SK-N-SH (cell line): Measurements from ENCODE around the gene ORC5. TPM values are rescaled to one million over a fixed set of nuclear protein-coding genes. Genes with fewer than 3 reads are reported as not detected.
A peak's percentile ranks its signal among the peaks of the same experiment; 100 is the strongest.

Experiments used
- CTCF ChIA-PET: fragments of 300-600, 350-600 bp; formaldehyde crosslinking; extraction: SDS; loops from one replicate; lab custom pipeline; 2021; lab: Yijun Ruan, JAX
- POLR2A ChIA-PET: fragments of 350-600 bp; sonication (Branson Sonifier 250); formaldehyde crosslinking; extraction: SDS; loops from one replicate; lab custom pipeline; 2020; ENCODE audit warnings: antibody characterized with exemption, inconsistent platforms; lab: Yijun Ruan, JAX
- DNase-seq: peaks from one replicate; pipeline ENCODE4 v3.0.0; 2012
- H2AFZ ChIP-seq: fragments of 200-600 bp; sonication (generic); 2 replicates; pipeline ENCODE4 v1.8.1; 2016; ENCODE audit warnings: antibody characterized with exemption, mild to moderate bottlenecking, low read depth
- H3F3A ChIP-seq: fragments of 200-600 bp; sonication (generic); replicated peaks from 2 replicates; pipeline ENCODE3; 2016; ENCODE audit warnings: antibody characterized with exemption, mild to moderate bottlenecking; ENCODE audit not compliant: insufficient read depth
- H3K27ac ChIP-seq, 2 experiments: fragments of 200-500 bp in 1 of 2; fragments of 200-600 bp in 1 of 2; sonication (Bioruptor generic) in 1 of 2; sonication (generic), shearing (Covaris generic) in 1 of 2; 2 replicates each; pipeline versions ENCODE4 v1.5.1 to v1.6.1; 2014 to 2016; ENCODE audit warnings: low read depth in 2 of 2, inconsistent platforms in 1 of 2, low read length in 1 of 2, mild to moderate bottlenecking in 1 of 2, mixed read lengths in 1 of 2
- H3K27me3 ChIP-seq: fragments of 200-600 bp; sonication (generic), shearing (Covaris generic); 2 replicates; pipeline ENCODE4 v1.6.1; 2016; ENCODE audit warnings: mixed run types; ENCODE audit not compliant: insufficient read depth
- H3K36me3 ChIP-seq, 2 experiments: fragments of 200-500 bp in 1 of 2; fragments of 200-600 bp in 1 of 2; sonication (Bioruptor generic) in 1 of 2; sonication (generic) in 1 of 2; replicated peaks in 1 of 2; 2 replicates each; pipeline versions ENCODE3 to v1.5.1; 2014 to 2016; ENCODE audit warnings: low read length in 1 of 2, mild to moderate bottlenecking in 1 of 2; ENCODE audit not compliant: insufficient read depth in 2 of 2, control insufficient read depth in 1 of 2
- H3K4me1 ChIP-seq, 2 experiments: fragments of 200-500 bp in 1 of 2; fragments of 200-600 bp in 1 of 2; sonication (Bioruptor generic) in 1 of 2; sonication (generic), shearing (Covaris generic) in 1 of 2; 2 replicates each; pipeline versions ENCODE4 v1.5.1 to v1.6.1; 2014 to 2016; ENCODE audit warnings: low read depth in 1 of 2, low read length in 1 of 2, mixed run types in 1 of 2; ENCODE audit not compliant: insufficient read depth in 2 of 2, control insufficient read depth in 1 of 2
- H3K4me2 ChIP-seq: fragments of 200-600 bp; sonication (generic), shearing (Covaris generic); 2 replicates; pipeline ENCODE4 v1.6.1; 2017; ENCODE audit warnings: mixed run types
- H3K4me3 ChIP-seq, 2 experiments: fragments of 200-500 bp in 1 of 2; fragments of 200-600 bp in 1 of 2; sonication (Bioruptor generic) in 1 of 2; sonication (generic), shearing (Covaris generic) in 1 of 2; 2 replicates each; pipeline versions ENCODE4 v1.5.1 to v1.8.1; 2014 to 2016; ENCODE audit warnings: low read depth in 2 of 2, inconsistent platforms in 1 of 2, low read length in 1 of 2, mild to moderate bottlenecking in 1 of 2, mixed read lengths in 1 of 2, moderate library complexity in 1 of 2
- H3K79me2 ChIP-seq: fragments of 200-600 bp; sonication (generic); 2 replicates; pipeline ENCODE4 v1.8.1; 2017; ENCODE audit warnings: mild to moderate bottlenecking; ENCODE audit not compliant: insufficient read depth
- H3K9ac ChIP-seq: fragments of 200-600 bp; sonication (generic); 2 replicates; pipeline ENCODE4 v1.6.1; 2017; ENCODE audit warnings: mixed run types
- H3K9me2 ChIP-seq: fragments of 200-600 bp; sonication (generic); 2 replicates; pipeline ENCODE4 v1.6.1; 2017; ENCODE audit warnings: mixed run types
- H3K9me3 ChIP-seq: fragments of 200-600 bp; sonication (generic); 2 replicates; pipeline ENCODE4 v1.6.1; 2017; ENCODE audit warnings: mixed run types, mild to moderate bottlenecking, moderate library complexity
- H4K20me1 ChIP-seq: fragments of 200-600 bp; sonication (generic); 2 replicates; pipeline ENCODE4 v1.6.1; 2017; ENCODE audit warnings: mild to moderate bottlenecking, mixed run types; ENCODE audit not compliant: insufficient read depth
- CHD2 ChIP-seq: fragments of 150-350 bp; IDR thresholded peaks from 2 replicates; pipeline ENCODE4 v1.6.1; 2018; ENCODE audit warnings: low read length; ENCODE audit not compliant: partially characterized antibody
- ELF1 ChIP-seq: IDR thresholded peaks from 2 replicates; pipeline ENCODE4 v1.4.0; 2012
- EZH2phosphoT487 ChIP-seq: fragments of 200-600 bp; sonication (generic); IDR thresholded peaks from 2 replicates; pipeline ENCODE4 v1.6.1; 2017; ENCODE audit warnings: low read depth, mixed run types, mild to moderate bottlenecking, antibody characterized with exemption, moderate library complexity, borderline replicate concordance
- FOXM1 ChIP-seq: IDR thresholded peaks from 2 replicates; pipeline ENCODE4 v1.4.0; 2012; ENCODE audit warnings: low read depth, mild to moderate bottlenecking
- GATA2 ChIP-seq: sonication (generic); formaldehyde crosslinking; IDR thresholded peaks from 2 replicates; pipeline ENCODE4 v1.5.0; 2020; ENCODE audit warnings: mild to moderate bottlenecking, missing genetic modification reagents
- MEF2A ChIP-seq: IDR thresholded peaks from 2 replicates; pipeline ENCODE4 v1.4.0; 2012; ENCODE audit warnings: low read depth, borderline replicate concordance
- NFIC ChIP-seq: IDR thresholded peaks from 2 replicates; pipeline ENCODE4 v1.4.0; 2012; ENCODE audit warnings: borderline replicate concordance
- NRF1 ChIP-seq: IDR thresholded peaks from 2 replicates; pipeline ENCODE4 v1.6.1; 2012; ENCODE audit warnings: low read depth, mild to moderate bottlenecking, low read length
- RAD21 ChIP-seq: IDR thresholded peaks from 2 replicates; pipeline ENCODE4 v1.6.1; 2012; ENCODE audit warnings: mild to moderate bottlenecking, low read length
- RCOR1 ChIP-seq: fragments of 150-350 bp; IDR thresholded peaks from 2 replicates; pipeline ENCODE4 v1.6.1; 2017; ENCODE audit warnings: antibody characterized with exemption, low read length
- SMC3 ChIP-seq: IDR thresholded peaks from 2 replicates; pipeline ENCODE4 v1.6.1; 2012; ENCODE audit warnings: low read depth, low read length, improper control_type of control experiment
- TCF12 ChIP-seq: IDR thresholded peaks from 2 replicates; pipeline ENCODE4 v1.4.0; 2012
- TEAD4 ChIP-seq: IDR thresholded peaks from 2 replicates; pipeline ENCODE4 v1.4.0; 2012; ENCODE audit warnings: mild to moderate bottlenecking, borderline replicate concordance; ENCODE audit not compliant: insufficient read depth
- WGBS: methylation state at CpG from one replicate; pipeline ENCODE4 v1.1.6; 2017; ENCODE audit warnings: low lambda C conversion rate; 5-methylcytosine and 5-hydroxymethylcytosine counted together
- polyA plus RNA-seq, 3 experiments: library from polyadenylated mRNA; depleted of rRNA; stranded (reverse); fragments of >200 nt; gene quantifications; 2 replicates each; pipeline ENCODE4 v1.2.3, GENCODE V29; 2012
- TF ChIP-seq, protein P1 (sequence below): IDR thresholded peaks from 2 replicates; pipeline ENCODE4 v1.4.0; 2012; ENCODE audit warnings: low read depth, borderline replicate concordance
- TF ChIP-seq, protein P2 (sequence below): IDR thresholded peaks from 2 replicates; pipeline ENCODE4 v1.4.0; 2012; ENCODE audit warnings: low read depth
- TF ChIP-seq, protein P3 (sequence below): IDR thresholded peaks from 2 replicates; pipeline ENCODE4 v1.4.0; 2012; ENCODE audit warnings: low read depth, borderline replicate concordance
- TF ChIP-seq, protein P4 (sequence below): IDR thresholded peaks from 2 replicates; pipeline ENCODE4; 2012
- TF ChIP-seq, protein P5 (sequence below): IDR thresholded peaks from 2 replicates; pipeline ENCODE4 v1.6.1; 2012; ENCODE audit warnings: mild to moderate bottlenecking, low read depth, low read length, moderate library complexity

Gene ORC5
- polyA plus RNA-seq, 1 of the 3 experiments (the other 2 are of a cell fraction) = 4.7 TPM

DNA sequence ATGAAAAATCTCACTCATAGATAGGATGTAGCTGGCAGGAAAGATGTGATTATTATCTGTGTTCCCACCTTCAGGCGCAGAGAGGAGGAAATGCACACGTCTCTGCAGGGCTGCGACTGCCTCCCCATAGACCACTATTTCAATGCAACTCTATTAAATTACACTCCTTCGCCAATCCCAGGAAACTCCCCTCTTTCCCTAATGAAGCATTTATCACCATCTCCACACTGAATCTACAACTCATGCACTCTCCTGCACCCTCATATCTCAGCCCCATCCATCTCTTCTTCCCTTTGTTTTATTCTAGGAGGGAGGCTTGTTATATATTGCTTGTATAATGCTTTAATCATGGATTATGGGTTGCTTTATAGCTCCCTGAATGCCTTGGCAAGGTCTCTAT is 116.6 kb downstream of the ORC5 start:
- POLR2A ChIA-PET = no interaction called here

DNA sequence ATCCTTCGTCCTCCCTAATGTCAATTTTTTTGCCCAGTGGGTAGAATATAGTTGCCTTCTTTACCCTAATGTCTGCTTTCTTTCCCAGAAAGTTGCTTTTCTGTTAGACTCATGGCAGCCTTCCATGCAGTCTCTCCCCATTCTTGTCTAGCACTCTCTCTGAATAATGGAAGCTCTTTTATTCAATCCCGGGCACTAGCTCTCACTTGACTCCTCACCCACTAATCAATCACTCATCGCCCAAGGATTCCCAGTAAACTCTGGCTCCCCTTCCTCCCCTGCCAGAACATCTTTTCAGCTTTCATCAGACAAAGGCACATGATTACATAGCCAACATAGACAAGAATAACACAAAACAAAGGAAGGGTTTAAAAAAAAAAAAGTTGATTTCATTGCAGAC is 118.2 kb downstream of the ORC5 start:
- Histone ChIP-seq H3F3A (no peaks in the 10 kb centered on the region), H3K36me3 (no peaks in the 10 kb centered on the region), H3K9me3 (no peaks in the 10 kb centered on the region), H3K4me2 (no peak overlapping the region), H3K4me1 (peaks cover 0 to 3% of the 10 kb centered on the region in 2 experiments; a peak in 1 of 4 replicates), H3K79me2 (no peaks in the 10 kb centered on the region), H2AFZ (no peak overlapping the region), H3K27me3 (0 out of 2 replicates have a peak, but pooled peaks cover 5% of the 10 kb centered on the region), H3K9ac (no peak overlapping the region), H4K20me1 (no peaks in the 10 kb centered on the region), H3K27ac (no peak overlapping the region), H3K9me2 (no peaks in the 10 kb centered on the region), H3K4me3 (no peak overlapping the region)
- no peak for DNase-seq
- TF ChIP-seq FOXM1 (no peak), ELF1 (no peak), EZH2phosphoT487 (no peak), NFIC (no peak), RCOR1 (no peak), NRF1 (no peak), RAD21 (no peak), MEF2A (no peak), SMC3 (no peak), TCF12 (no peak), CHD2 (no peak), TEAD4 (no peak)
- TF ChIP-seq, protein P1, sequence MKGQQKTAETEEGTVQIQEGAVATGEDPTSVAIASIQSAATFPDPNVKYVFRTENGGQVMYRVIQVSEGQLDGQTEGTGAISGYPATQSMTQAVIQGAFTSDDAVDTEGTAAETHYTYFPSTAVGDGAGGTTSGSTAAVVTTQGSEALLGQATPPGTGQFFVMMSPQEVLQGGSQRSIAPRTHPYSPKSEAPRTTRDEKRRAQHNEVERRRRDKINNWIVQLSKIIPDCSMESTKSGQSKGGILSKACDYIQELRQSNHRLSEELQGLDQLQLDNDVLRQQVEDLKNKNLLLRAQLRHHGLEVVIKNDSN = no peak
- TF ChIP-seq, protein P2, sequence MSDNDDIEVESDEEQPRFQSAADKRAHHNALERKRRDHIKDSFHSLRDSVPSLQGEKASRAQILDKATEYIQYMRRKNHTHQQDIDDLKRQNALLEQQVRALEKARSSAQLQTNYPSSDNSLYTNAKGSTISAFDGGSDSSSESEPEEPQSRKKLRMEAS = no peak
- TF ChIP-seq, protein P3, sequence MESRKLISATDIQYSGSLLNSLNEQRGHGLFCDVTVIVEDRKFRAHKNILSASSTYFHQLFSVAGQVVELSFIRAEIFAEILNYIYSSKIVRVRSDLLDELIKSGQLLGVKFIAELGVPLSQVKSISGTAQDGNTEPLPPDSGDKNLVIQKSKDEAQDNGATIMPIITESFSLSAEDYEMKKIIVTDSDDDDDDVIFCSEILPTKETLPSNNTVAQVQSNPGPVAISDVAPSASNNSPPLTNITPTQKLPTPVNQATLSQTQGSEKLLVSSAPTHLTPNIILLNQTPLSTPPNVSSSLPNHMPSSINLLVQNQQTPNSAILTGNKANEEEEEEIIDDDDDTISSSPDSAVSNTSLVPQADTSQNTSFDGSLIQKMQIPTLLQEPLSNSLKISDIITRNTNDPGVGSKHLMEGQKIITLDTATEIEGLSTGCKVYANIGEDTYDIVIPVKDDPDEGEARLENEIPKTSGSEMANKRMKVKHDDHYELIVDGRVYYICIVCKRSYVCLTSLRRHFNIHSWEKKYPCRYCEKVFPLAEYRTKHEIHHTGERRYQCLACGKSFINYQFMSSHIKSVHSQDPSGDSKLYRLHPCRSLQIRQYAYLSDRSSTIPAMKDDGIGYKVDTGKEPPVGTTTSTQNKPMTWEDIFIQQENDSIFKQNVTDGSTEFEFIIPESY = no peak
- TF ChIP-seq, protein P4, sequence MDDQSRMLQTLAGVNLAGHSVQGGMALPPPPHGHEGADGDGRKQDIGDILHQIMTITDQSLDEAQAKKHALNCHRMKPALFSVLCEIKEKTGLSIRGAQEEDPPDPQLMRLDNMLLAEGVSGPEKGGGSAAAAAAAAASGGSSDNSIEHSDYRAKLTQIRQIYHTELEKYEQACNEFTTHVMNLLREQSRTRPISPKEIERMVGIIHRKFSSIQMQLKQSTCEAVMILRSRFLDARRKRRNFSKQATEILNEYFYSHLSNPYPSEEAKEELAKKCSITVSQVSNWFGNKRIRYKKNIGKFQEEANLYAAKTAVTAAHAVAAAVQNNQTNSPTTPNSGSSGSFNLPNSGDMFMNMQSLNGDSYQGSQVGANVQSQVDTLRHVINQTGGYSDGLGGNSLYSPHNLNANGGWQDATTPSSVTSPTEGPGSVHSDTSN = no peak
- TF ChIP-seq, protein P5, sequence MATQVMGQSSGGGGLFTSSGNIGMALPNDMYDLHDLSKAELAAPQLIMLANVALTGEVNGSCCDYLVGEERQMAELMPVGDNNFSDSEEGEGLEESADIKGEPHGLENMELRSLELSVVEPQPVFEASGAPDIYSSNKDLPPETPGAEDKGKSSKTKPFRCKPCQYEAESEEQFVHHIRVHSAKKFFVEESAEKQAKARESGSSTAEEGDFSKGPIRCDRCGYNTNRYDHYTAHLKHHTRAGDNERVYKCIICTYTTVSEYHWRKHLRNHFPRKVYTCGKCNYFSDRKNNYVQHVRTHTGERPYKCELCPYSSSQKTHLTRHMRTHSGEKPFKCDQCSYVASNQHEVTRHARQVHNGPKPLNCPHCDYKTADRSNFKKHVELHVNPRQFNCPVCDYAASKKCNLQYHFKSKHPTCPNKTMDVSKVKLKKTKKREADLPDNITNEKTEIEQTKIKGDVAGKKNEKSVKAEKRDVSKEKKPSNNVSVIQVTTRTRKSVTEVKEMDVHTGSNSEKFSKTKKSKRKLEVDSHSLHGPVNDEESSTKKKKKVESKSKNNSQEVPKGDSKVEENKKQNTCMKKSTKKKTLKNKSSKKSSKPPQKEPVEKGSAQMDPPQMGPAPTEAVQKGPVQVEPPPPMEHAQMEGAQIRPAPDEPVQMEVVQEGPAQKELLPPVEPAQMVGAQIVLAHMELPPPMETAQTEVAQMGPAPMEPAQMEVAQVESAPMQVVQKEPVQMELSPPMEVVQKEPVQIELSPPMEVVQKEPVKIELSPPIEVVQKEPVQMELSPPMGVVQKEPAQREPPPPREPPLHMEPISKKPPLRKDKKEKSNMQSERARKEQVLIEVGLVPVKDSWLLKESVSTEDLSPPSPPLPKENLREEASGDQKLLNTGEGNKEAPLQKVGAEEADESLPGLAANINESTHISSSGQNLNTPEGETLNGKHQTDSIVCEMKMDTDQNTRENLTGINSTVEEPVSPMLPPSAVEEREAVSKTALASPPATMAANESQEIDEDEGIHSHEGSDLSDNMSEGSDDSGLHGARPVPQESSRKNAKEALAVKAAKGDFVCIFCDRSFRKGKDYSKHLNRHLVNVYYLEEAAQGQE = no peak
- CTCF ChIA-PET = interaction anchor here (1.0 kb wide), 1 partner anchor 516 kb away, joined by 3 read pairs; no protein-coding TSS in a partner anchor
- POLR2A ChIA-PET = no interaction called here
- 31% methylated on average over 3 of the region's 3 CpGs for WGBS

More for the DNA sequence above, 116.6 kb downstream of the ORC5 start:
- Histone ChIP-seq H3K27me3 (0 out of 2 replicates have a peak, but pooled peaks cover 5% of the 10 kb centered on the region), H3K9me3 (no peaks in the 10 kb centered on the region), H3K4me3 (no peak overlapping the region), H3K36me3 (no peaks in the 10 kb centered on the region), H3K4me2 (no peak overlapping the region), H3K4me1 (peaks cover 0 to 3% of the 10 kb centered on the region in 2 experiments; a peak in 1 of 4 replicates), H3K9ac (no peak overlapping the region), H4K20me1 (no peaks in the 10 kb centered on the region), H3F3A (no peaks in the 10 kb centered on the region), H3K79me2 (no peaks in the 10 kb centered on the region), H3K9me2 (no peaks in the 10 kb centered on the region), H2AFZ (no peak overlapping the region), H3K27ac (no peak overlapping the region)
- 0 out of 2 replicates have a peak, but pooled peaks have one; percentile 7 for TF ChIP-seq GATA2 (CRISPR knock-in tag)
- no peak for TF ChIP-seq TEAD4
- no peak for DNase-seq
- CTCF ChIA-PET = interaction anchor here (1.4 kb wide), 2 partner anchors 12 to 15 kb away, joined by 3 to 4 read pairs; no protein-coding TSS in a partner anchor
- 70% methylated on average over 4 of the region's 4 CpGs for WGBS
